ENCODE results near the gene C2orf76. TPM values are rescaled to one million over a fixed set of nuclear protein-coding genes. Genes with fewer than 3 reads are reported as not detected.

C2orf76 gene
- 14.5 TPM for total RNA-seq

GRCh38 chr2:119366649-119367471 lies at the start of gene C2orf76, which contains the start of gene DBI:
Gene C2orf76 (minus strand): TSS chr2:119366834. CDS start chr2:119339959, 26,875 bp downstream.
Gene DBI (plus strand): TSS chr2:119366977. CDS start chr2:119367052, 75 bp downstream.

Other genes with a start within 250 kb of the C2orf76 start
- gene C1QL2, start 208.1 kb downstream of the C2orf76 start, total RNA-seq = 2.3 TPM
- gene STEAP3, start 143.0 kb downstream of the C2orf76 start, total RNA-seq = 1.8 TPM
- gene DBI, start 143 bp upstream of the C2orf76 start, total RNA-seq = 127 TPM
- gene TMEM37, start 65.0 kb upstream of the C2orf76 start, total RNA-seq = 0.92 TPM
- 0.69 TPM for gene SCTR, start 157.6 kb upstream of the C2orf76 start, total RNA-seq
- gene CFAP221, start 177.6 kb upstream of the C2orf76 start, total RNA-seq = 25.4 TPM

Data from diencephalon (tissue), 1 donor.